WTC11 (cell line): Measurements from ENCODE around the gene CNPY3. TPM values are rescaled to one million over a fixed set of nuclear protein-coding genes. Genes with fewer than 3 reads are reported as not detected.

Experiments used
- ATAC-seq: fragments of 200-7000 bp; cut with Tn5 transposase; 2 replicates; pipeline ENCODE4 v1.10.0; 2021; ENCODE audit warnings: mild to moderate bottlenecking, moderate library complexity
- CTCF ChIA-PET: fragments of 300-600 bp; sonication (Branson Sonifier 250); formaldehyde crosslinking; loops from one replicate; lab custom pipeline; 2021; ENCODE audit warnings: antibody characterized with exemption; lab: Charles Lee
- POLR2A ChIA-PET: fragments of 350-600 bp; sonication (Branson Sonifier 250); formaldehyde crosslinking; loops from one replicate; lab custom pipeline; 2021; ENCODE audit warnings: antibody characterized with exemption; lab: Charles Lee
- DNase-seq: peaks from one replicate; pipeline ENCODE4 v3.0.0; 2021; ENCODE audit warnings: low spot score
- H3K27ac Mint-ChIP-seq: 2 replicates; pipeline ENCODE4 v1.8.0; 2021; ENCODE audit warnings: mixed read lengths
- H3K27me3 Mint-ChIP-seq: 2 replicates; pipeline ENCODE4 v1.8.0; 2021; ENCODE audit warnings: low read depth, mild to moderate bottlenecking, moderate library complexity, mixed read lengths
- H3K36me3 Mint-ChIP-seq: 2 replicates; pipeline ENCODE4 v1.8.0; 2021; ENCODE audit warnings: mixed read lengths
- H3K4me1 Mint-ChIP-seq: 2 replicates; pipeline ENCODE4 v1.8.0; 2022; ENCODE audit warnings: mixed read lengths
- H3K4me3 Mint-ChIP-seq: 2 replicates; pipeline ENCODE4 v1.8.0; 2021; ENCODE audit warnings: mild to moderate bottlenecking, moderate library complexity, mixed read lengths
- H3K9me3 Mint-ChIP-seq: 2 replicates; pipeline ENCODE4 v1.8.0; 2021; ENCODE audit warnings: mixed read lengths
- ETV6 ChIP-seq: sonication (generic); formaldehyde crosslinking; IDR thresholded peaks from 2 replicates; pipeline ENCODE4 v1.8.1; 2022; ENCODE audit warnings: mild to moderate bottlenecking, missing genetic modification reagents
- FOXK1 ChIP-seq: sonication (generic); formaldehyde crosslinking; IDR thresholded peaks from 2 replicates; pipeline ENCODE4 v1.8.0; 2022; ENCODE audit warnings: mild to moderate bottlenecking, moderate library complexity, missing genetic modification reagents
- HMGA2 ChIP-seq: fragments of 250-450 bp; sonication (Bioruptor Pico); IDR thresholded peaks from 2 replicates; pipeline ENCODE4 v1.4.0; 2021; ENCODE audit warnings: mild to moderate bottlenecking, moderate library complexity
- NFYB ChIP-seq: sonication (generic); formaldehyde crosslinking; conservative IDR thresholded peaks from 2 replicates; pipeline ENCODE4 v1.8.0; 2022; ENCODE audit warnings: low read depth, missing genetic modification reagents
- NR3C1 ChIP-seq: sonication (generic); formaldehyde crosslinking; conservative IDR thresholded peaks from 2 replicates; pipeline ENCODE4 v1.8.1; 2023; ENCODE audit warnings: low read depth, mild to moderate bottlenecking, missing genetic modification reagents
- SMAD3 ChIP-seq: sonication (generic); formaldehyde crosslinking; IDR thresholded peaks from 2 replicates; pipeline ENCODE4 v1.8.0; 2022; ENCODE audit warnings: missing genetic modification reagents, mild to moderate bottlenecking, borderline replicate concordance
- ZNF232 ChIP-seq: sonication (generic); formaldehyde crosslinking; IDR thresholded peaks from 2 replicates; pipeline ENCODE4 v1.8.0; 2022; ENCODE audit warnings: mild to moderate bottlenecking, missing genetic modification reagents
- ZNF423 ChIP-seq: fragments of 250-450 bp; sonication (Bioruptor Pico); IDR thresholded peaks from 2 replicates; pipeline ENCODE4 v2.1.2; 2022; ENCODE audit warnings: mild to moderate bottlenecking, moderate library complexity
- total RNA-seq: library from RNA; stranded (reverse); gene quantifications from 3 replicates; pipeline ENCODE4 v1.2.3, GENCODE V29; 2021
- TF ChIP-seq, protein P1 (sequence below): fragments of 250-450 bp; sonication (Bioruptor Pico); IDR thresholded peaks from 2 replicates; pipeline ENCODE4 v1.9.0; 2021; ENCODE audit warnings: mild to moderate bottlenecking, borderline replicate concordance
- TF ChIP-seq, protein P2 (sequence below): sonication (generic); formaldehyde crosslinking; IDR thresholded peaks from 2 replicates; pipeline ENCODE4 v1.8.0; 2022; ENCODE audit warnings: mild to moderate bottlenecking, missing genetic modification reagents
- TF ChIP-seq, protein P3 (sequence below): fragments of 250-450 bp; sonication (Bioruptor Pico); conservative IDR thresholded peaks from 2 replicates; pipeline ENCODE4 v1.9.0; 2021; ENCODE audit warnings: mild to moderate bottlenecking
- TF ChIP-seq, protein P4 (sequence below): fragments of 200-600 bp; IDR thresholded peaks from 2 replicates; pipeline ENCODE4 v1.8.0; 2022; ENCODE audit warnings: antibody characterized with exemption
- TF ChIP-seq, protein P5 (sequence below): sonication (generic); formaldehyde crosslinking; IDR thresholded peaks from 2 replicates; pipeline ENCODE4 v1.8.1; 2023; ENCODE audit warnings: mild to moderate bottlenecking, missing genetic modification reagents, borderline replicate concordance

Gene CNPY3
- total RNA-seq, 1 experiment from 2014 or later: 67.0 TPM

DNA sequence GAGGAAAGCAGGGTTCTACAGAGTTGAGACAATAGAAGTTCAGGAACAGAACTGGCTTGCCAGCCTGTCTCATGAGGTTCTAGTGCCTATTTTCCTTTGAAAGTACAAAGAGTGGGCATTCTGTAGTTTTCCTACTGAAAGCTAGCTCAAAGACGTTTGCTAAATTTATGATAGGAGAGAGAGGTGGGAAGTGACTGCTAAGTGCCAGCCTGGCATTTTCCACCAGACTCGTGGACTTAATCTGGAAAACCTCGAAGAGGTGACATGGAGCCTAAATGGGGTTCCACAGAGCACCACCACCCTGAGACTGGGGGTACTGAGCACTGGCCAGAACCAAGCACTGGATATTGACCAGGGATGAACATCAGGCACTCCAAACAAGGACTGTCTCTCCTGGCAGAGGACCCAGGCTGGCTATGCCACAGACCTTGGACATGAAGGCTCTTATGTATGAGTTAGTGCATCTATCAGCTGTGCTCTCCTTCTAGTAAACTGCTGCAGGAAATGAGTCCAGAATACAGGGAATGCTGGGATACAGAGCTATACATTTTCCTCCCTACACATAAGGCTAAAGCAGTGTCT, 42.6 kb downstream of the CNPY3 start (continued):
- TF ChIP-seq, protein P1, sequence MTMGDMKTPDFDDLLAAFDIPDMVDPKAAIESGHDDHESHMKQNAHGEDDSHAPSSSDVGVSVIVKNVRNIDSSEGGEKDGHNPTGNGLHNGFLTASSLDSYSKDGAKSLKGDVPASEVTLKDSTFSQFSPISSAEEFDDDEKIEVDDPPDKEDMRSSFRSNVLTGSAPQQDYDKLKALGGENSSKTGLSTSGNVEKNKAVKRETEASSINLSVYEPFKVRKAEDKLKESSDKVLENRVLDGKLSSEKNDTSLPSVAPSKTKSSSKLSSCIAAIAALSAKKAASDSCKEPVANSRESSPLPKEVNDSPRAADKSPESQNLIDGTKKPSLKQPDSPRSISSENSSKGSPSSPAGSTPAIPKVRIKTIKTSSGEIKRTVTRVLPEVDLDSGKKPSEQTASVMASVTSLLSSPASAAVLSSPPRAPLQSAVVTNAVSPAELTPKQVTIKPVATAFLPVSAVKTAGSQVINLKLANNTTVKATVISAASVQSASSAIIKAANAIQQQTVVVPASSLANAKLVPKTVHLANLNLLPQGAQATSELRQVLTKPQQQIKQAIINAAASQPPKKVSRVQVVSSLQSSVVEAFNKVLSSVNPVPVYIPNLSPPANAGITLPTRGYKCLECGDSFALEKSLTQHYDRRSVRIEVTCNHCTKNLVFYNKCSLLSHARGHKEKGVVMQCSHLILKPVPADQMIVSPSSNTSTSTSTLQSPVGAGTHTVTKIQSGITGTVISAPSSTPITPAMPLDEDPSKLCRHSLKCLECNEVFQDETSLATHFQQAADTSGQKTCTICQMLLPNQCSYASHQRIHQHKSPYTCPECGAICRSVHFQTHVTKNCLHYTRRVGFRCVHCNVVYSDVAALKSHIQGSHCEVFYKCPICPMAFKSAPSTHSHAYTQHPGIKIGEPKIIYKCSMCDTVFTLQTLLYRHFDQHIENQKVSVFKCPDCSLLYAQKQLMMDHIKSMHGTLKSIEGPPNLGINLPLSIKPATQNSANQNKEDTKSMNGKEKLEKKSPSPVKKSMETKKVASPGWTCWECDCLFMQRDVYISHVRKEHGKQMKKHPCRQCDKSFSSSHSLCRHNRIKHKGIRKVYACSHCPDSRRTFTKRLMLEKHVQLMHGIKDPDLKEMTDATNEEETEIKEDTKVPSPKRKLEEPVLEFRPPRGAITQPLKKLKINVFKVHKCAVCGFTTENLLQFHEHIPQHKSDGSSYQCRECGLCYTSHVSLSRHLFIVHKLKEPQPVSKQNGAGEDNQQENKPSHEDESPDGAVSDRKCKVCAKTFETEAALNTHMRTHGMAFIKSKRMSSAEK (CRISPR knock-in tag): no peak
- TF ChIP-seq ETV6: no peak
- TF ChIP-seq, protein P2, sequence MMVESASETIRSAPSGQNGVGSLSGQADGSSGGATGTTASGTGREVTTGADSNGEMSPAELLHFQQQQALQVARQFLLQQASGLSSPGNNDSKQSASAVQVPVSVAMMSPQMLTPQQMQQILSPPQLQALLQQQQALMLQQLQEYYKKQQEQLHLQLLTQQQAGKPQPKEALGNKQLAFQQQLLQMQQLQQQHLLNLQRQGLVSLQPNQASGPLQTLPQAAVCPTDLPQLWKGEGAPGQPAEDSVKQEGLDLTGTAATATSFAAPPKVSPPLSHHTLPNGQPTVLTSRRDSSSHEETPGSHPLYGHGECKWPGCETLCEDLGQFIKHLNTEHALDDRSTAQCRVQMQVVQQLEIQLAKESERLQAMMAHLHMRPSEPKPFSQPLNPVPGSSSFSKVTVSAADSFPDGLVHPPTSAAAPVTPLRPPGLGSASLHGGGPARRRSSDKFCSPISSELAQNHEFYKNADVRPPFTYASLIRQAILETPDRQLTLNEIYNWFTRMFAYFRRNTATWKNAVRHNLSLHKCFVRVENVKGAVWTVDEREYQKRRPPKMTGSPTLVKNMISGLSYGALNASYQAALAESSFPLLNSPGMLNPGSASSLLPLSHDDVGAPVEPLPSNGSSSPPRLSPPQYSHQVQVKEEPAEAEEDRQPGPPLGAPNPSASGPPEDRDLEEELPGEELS: no peak
- TF ChIP-seq, protein P3, sequence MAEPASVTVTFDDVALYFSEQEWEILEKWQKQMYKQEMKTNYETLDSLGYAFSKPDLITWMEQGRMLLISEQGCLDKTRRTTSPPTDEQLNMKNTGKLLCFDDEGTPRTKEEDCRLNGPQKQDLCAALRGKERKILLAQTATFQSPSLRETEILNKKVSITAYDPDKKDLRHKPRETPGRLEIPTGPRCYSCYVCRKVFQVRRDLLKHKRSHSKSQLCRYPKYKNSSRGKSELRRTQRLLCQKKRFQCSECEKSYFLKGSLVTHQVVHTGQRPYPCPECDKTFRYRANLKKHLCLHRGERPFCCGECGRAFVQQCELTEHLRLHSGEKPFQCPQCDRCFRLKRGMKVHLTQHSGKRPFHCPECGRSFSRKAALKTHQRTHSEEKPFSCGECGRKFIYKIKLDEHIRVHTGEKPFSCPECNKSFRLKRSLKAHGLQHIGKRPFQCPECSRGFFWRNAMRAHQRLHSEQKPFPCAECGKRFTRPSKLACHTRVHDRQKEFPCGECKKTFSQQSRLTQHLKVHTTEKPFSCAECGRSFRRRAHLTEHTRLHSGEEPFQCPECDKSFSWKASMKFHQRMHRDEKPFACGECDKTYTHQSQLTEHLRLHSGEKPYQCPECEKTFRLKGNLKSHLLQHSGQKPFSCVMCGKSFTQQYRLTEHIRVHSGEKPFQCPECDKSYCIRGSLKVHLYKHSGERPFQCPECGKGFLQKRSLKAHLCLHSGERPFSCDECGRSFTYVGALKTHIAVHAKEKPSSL (CRISPR knock-in tag): no peak
- no peak for TF ChIP-seq SMAD3

DNA sequence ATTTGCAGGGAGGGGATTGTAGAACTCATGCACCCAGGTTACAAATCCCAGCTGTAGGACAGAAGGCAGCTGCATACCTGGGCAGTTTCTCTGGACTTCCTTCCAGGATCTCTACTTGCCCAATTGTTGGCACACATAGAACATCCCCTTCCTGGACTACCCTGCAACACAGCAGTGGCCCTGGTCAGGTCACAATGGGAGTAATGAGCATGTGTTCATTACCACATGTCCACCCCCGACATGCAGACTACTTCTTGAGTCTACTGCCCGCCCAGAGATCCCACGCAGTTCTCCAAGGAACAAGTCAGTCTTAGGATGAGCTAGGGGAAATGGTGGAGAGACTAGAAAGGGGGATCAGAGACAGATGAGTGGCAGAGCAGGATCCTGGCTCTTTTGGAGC, 44.6 kb downstream of the CNPY3 start:
- Mint-ChIP-seq H3K27ac (peak overlapping the region; percentile 57), H3K36me3 (no peaks in the 10 kb centered on the region)
- POLR2A ChIA-PET: no interaction called here

More for the DNA sequence above, 44.6 kb downstream of the CNPY3 start:
- DNase-seq (no peak), ATAC-seq (no peak)
- Mint-ChIP-seq H3K27me3 (no peaks in the 10 kb centered on the region), H3K9me3 (no peaks in the 10 kb centered on the region), H3K4me3 (no peak overlapping the region), H3K4me1 (peaks cover 7% of the 10 kb centered on the region)
- CTCF ChIA-PET: interaction anchor here (1.1 kb wide), 1 partner anchor 170 kb away, joined by 3 read pairs; no protein-coding TSS in a partner anchor
- TF ChIP-seq NR3C1 (CRISPR knock-in tag) (no peak), ZNF232 (CRISPR knock-in tag) (no peak), FOXK1 (CRISPR knock-in tag) (no peak), HMGA2 (CRISPR knock-in tag) (no peak), NFYB (CRISPR knock-in tag) (no peak), ZNF423 (CRISPR knock-in tag) (no peak)
- TF ChIP-seq, protein P4, sequence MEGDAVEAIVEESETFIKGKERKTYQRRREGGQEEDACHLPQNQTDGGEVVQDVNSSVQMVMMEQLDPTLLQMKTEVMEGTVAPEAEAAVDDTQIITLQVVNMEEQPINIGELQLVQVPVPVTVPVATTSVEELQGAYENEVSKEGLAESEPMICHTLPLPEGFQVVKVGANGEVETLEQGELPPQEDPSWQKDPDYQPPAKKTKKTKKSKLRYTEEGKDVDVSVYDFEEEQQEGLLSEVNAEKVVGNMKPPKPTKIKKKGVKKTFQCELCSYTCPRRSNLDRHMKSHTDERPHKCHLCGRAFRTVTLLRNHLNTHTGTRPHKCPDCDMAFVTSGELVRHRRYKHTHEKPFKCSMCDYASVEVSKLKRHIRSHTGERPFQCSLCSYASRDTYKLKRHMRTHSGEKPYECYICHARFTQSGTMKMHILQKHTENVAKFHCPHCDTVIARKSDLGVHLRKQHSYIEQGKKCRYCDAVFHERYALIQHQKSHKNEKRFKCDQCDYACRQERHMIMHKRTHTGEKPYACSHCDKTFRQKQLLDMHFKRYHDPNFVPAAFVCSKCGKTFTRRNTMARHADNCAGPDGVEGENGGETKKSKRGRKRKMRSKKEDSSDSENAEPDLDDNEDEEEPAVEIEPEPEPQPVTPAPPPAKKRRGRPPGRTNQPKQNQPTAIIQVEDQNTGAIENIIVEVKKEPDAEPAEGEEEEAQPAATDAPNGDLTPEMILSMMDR: no peak
- TF ChIP-seq, protein P2: no peak
- TF ChIP-seq, protein P5, sequence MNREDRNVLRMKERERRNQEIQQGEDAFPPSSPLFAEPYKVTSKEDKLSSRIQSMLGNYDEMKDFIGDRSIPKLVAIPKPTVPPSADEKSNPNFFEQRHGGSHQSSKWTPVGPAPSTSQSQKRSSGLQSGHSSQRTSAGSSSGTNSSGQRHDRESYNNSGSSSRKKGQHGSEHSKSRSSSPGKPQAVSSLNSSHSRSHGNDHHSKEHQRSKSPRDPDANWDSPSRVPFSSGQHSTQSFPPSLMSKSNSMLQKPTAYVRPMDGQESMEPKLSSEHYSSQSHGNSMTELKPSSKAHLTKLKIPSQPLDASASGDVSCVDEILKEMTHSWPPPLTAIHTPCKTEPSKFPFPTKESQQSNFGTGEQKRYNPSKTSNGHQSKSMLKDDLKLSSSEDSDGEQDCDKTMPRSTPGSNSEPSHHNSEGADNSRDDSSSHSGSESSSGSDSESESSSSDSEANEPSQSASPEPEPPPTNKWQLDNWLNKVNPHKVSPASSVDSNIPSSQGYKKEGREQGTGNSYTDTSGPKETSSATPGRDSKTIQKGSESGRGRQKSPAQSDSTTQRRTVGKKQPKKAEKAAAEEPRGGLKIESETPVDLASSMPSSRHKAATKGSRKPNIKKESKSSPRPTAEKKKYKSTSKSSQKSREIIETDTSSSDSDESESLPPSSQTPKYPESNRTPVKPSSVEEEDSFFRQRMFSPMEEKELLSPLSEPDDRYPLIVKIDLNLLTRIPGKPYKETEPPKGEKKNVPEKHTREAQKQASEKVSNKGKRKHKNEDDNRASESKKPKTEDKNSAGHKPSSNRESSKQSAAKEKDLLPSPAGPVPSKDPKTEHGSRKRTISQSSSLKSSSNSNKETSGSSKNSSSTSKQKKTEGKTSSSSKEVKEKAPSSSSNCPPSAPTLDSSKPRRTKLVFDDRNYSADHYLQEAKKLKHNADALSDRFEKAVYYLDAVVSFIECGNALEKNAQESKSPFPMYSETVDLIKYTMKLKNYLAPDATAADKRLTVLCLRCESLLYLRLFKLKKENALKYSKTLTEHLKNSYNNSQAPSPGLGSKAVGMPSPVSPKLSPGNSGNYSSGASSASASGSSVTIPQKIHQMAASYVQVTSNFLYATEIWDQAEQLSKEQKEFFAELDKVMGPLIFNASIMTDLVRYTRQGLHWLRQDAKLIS (CRISPR knock-in tag): no peak
